Measurements from ENCODE around the gene ALG10B. TPM values are rescaled to one million over a fixed set of nuclear protein-coding genes. Genes with fewer than 3 reads are reported as not detected.

The ALG10B gene, protein sequence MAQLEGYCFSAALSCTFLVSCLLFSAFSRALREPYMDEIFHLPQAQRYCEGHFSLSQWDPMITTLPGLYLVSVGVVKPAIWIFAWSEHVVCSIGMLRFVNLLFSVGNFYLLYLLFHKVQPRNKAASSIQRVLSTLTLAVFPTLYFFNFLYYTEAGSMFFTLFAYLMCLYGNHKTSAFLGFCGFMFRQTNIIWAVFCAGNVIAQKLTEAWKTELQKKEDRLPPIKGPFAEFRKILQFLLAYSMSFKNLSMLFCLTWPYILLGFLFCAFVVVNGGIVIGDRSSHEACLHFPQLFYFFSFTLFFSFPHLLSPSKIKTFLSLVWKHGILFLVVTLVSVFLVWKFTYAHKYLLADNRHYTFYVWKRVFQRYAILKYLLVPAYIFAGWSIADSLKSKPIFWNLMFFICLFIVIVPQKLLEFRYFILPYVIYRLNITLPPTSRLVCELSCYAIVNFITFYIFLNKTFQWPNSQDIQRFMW
- total RNA-seq (2022; extraction: Qiagen RNA extraction), result 3.8 to 6.9 TPM (median 5.3 TPM) in 5 replicates

DNA sequence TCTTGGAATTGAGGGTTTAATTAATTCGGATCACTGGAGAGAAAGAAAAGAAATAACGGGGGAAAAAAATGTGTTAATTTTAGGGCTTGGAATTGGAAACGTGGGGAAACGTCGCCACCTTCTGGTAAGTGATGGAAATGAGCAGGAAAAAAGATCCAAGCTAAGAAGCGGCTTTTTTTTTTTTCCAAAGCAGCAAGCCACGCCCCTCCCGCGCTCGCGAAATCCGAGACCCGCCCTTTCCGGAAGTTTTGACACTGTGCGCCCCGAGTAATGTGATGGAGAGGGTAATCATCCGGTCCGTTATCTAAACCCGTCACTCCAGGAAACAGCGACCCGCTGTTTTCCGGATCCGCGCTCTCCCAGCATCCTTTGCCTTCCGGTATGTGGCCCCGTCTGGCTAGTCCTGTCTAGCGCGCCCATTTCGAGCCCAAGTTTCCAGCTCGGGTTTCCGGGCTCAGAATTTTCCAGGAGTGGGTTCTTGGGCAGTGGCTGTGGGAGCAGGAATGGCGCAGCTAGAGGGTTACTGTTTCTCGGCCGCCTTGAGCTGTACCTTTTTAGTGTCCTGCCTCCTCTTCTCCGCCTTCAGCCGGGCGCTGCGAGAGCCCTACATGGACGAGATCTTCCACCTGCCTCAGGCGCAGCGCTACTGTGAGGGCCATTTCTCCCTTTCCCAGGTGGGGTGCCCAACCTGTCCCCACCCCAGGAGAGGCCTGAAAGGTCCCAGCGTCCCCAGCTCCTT, at the start of gene ALG10B:
Gene ALG10B, plus strand, starts transcription at position 384 of the 739 bp plus-strand sequence. Its CDS starts 120 bp downstream, at position 504.

Measured in A549 treated with dexamethasone at 1 μM for 4 hours (cell line).